Mononuclear cell (primary cell): ENCODE results near the gene MOCOS. TPM values are rescaled to one million over a fixed set of nuclear protein-coding genes. Genes with fewer than 3 reads are reported as not detected.
"Not testable (repeated sequence)": the region's sequence is repeated elsewhere in the genome, so short reads cannot be mapped to it uniquely, and the experiment has no call there.

ENCODE experiments used
- H3K27me3 ChIP-seq: 2 replicates; pipeline ENCODE4 v1.6.0; 2011; ENCODE audit warnings: low read length, control low read depth; ENCODE audit not compliant: insufficient read depth
- H3K4me1 ChIP-seq: 2 replicates; pipeline ENCODE4 v1.5.1; 2011; ENCODE audit warnings: mild to moderate bottlenecking, low read length, control low read depth; ENCODE audit not compliant: insufficient read depth
- H3K4me3 ChIP-seq: 2 replicates; pipeline ENCODE4 v1.5.1; 2011; ENCODE audit warnings: mild to moderate bottlenecking, low read length, moderate library complexity
- H3K9me3 ChIP-seq: 2 replicates; pipeline ENCODE4 v1.5.1; 2011; ENCODE audit warnings: low read depth, mild to moderate bottlenecking, control low read depth, low read length
- total RNA-seq: library from RNA; depleted of rRNA; stranded (reverse); fragments of >200 nt; gene quantifications from one replicate; pipeline ENCODE4 v1.2.3, GENCODE V29; 2012

The MOCOS gene
- total RNA-seq, 1 donor: under 0.01 TPM

GRCh38 chr18:36207303-36207702 lies 20.0 kb downstream of the MOCOS start:
- Histone ChIP-seq H3K27me3 (no peaks in the 10 kb centered on the region), H3K9me3 (no peaks in the 10 kb centered on the region), H3K4me1 (no peaks in the 10 kb centered on the region), H3K4me3 (no peak overlapping the region)

- not testable (repeated sequence) for H3K4me1 ChIP-seq, H3K9me3 ChIP-seq, H3K27me3 ChIP-seq, H3K4me3 ChIP-seq
These were observed 20.7 kb downstream of the MOCOS start for GRCh38 chr18:36207969-36208368.

- Histone ChIP-seq H3K4me1 (no peaks in the 10 kb centered on the region), H3K27me3 (no peaks in the 10 kb centered on the region), H3K4me3 (no peak overlapping the region), H3K9me3 (no peaks in the 10 kb centered on the region)
These were observed 24.3 kb downstream of the MOCOS start for GRCh38 chr18:36211612-36212065.

- H3K4me1 ChIP-seq: no peaks in the 10 kb centered on the region
- no peak overlapping the region for H3K4me3 ChIP-seq
- no peaks in the 10 kb centered on the region for H3K27me3 ChIP-seq
- no peaks in the 10 kb centered on the region for H3K9me3 ChIP-seq
These were observed 25.2 kb downstream of the MOCOS start for GRCh38 chr18:36212301-36213171.

GRCh38 chr18:36214811-36215210 lies 27.5 kb downstream of the MOCOS start:
- Histone ChIP-seq H3K27me3 (no peaks in the 10 kb centered on the region), H3K4me3 (no peak overlapping the region), H3K9me3 (no peaks in the 10 kb centered on the region), H3K4me1 (no peaks in the 10 kb centered on the region)

GRCh38 chr18:36215577-36215976 lies 28.3 kb downstream of the MOCOS start:
- Histone ChIP-seq H3K27me3 (no peaks in the 10 kb centered on the region), H3K9me3 (no peaks in the 10 kb centered on the region), H3K4me1 (no peaks in the 10 kb centered on the region), H3K4me3 (no peak overlapping the region)

GRCh38 chr18:36217348-36217747 lies 30.1 kb downstream of the MOCOS start:
- no peaks in the 10 kb centered on the region for H3K9me3 ChIP-seq
- H3K4me3 ChIP-seq: no peak overlapping the region
- H3K4me1 ChIP-seq: no peaks in the 10 kb centered on the region
- no peaks in the 10 kb centered on the region for H3K27me3 ChIP-seq

- Histone ChIP-seq H3K27me3 (no peaks in the 10 kb centered on the region), H3K9me3 (peaks cover 40% of the 10 kb centered on the region), H3K4me1 (no peaks in the 10 kb centered on the region), H3K4me3 (no peak overlapping the region)
These were observed 41.9 kb downstream of the MOCOS start for GRCh38 chr18:36229188-36229587.

- H3K4me3 ChIP-seq, H3K4me1 ChIP-seq, H3K27me3 ChIP-seq, H3K9me3 ChIP-seq: not testable (repeated sequence)
These were observed 53.2 kb downstream of the MOCOS start for GRCh38 chr18:36240510-36240909.

- Histone ChIP-seq H3K4me1 (no peaks in the 10 kb centered on the region), H3K27me3 (no peaks in the 10 kb centered on the region), H3K4me3 (no peak overlapping the region), H3K9me3 (peaks cover 4% of the 10 kb centered on the region)
These were observed 54.5 kb downstream of the MOCOS start for GRCh38 chr18:36241831-36242230.

- Histone ChIP-seq H3K4me1 (no peaks in the 10 kb centered on the region), H3K27me3 (no peaks in the 10 kb centered on the region), H3K9me3 (peaks cover 4% of the 10 kb centered on the region), H3K4me3 (no peak overlapping the region)
These were observed 59.7 kb downstream of the MOCOS start for GRCh38 chr18:36247036-36247435.

- Histone ChIP-seq H3K4me3 (no peak overlapping the region), H3K4me1 (no peaks in the 10 kb centered on the region), H3K9me3 (peaks cover 4% of the 10 kb centered on the region), H3K27me3 (no peaks in the 10 kb centered on the region)
These were observed 62.1 kb downstream of the MOCOS start for GRCh38 chr18:36249392-36249791.

GRCh38 chr18:36250827-36251226 lies 63.5 kb downstream of the MOCOS start:
- Histone ChIP-seq H3K27me3 (no peaks in the 10 kb centered on the region), H3K4me1 (no peaks in the 10 kb centered on the region), H3K4me3 (no peak overlapping the region), H3K9me3 (no peaks in the 10 kb centered on the region)

- Histone ChIP-seq H3K4me1 (no peaks in the 10 kb centered on the region), H3K9me3 (no peaks in the 10 kb centered on the region), H3K27me3 (no peaks in the 10 kb centered on the region), H3K4me3 (no peak overlapping the region)
These were observed 67.9 kb downstream of the MOCOS start for GRCh38 chr18:36255072-36255698.

- no peaks in the 10 kb centered on the region for H3K4me1 ChIP-seq
- H3K4me3 ChIP-seq: no peak overlapping the region
- no peaks in the 10 kb centered on the region for H3K27me3 ChIP-seq
- H3K9me3 ChIP-seq: no peaks in the 10 kb centered on the region
These were observed 68.8 kb downstream of the MOCOS start for GRCh38 chr18:36256094-36256493.

GRCh38 chr18:36262971-36263370 lies 75.7 kb downstream of the MOCOS start:
- Histone ChIP-seq H3K4me1 (no peaks in the 10 kb centered on the region), H3K27me3 (no peaks in the 10 kb centered on the region), H3K9me3 (no peaks in the 10 kb centered on the region), H3K4me3 (no peak overlapping the region)
